Measurements from ENCODE around the gene YRDC.

The YRDC gene

GRCh38 chr1:37807555-37808368, at the start of gene YRDC, which contains the start of gene C1orf122:
Gene YRDC (minus strand): TSS chr1:37808208. CDS start chr1:37808180, 28 bp downstream.
Gene C1orf122 (plus strand): TSS chr1:37807790. CDS start chr1:37808405, 615 bp downstream.
- Histone ChIP-seq H3K36me3 (ENCODE audit: control insufficient read depth in 2 of 2, insufficient read depth in 1 of 2, low read length in 2 of 2) (peaks cover 13 to 65% of the 10 kb centered on the region in 2 experiments), H3K4me1 (ENCODE audit: control insufficient read depth, insufficient read depth, low read length) (peaks cover 3% of the 10 kb centered on the region; the same call in 1 of the 2 replicates), H3K27ac (ENCODE audit: extremely low read depth, low read depth, low read length) (peak within 1 kb of the TSS; percentile 65), H3K4me3 (ENCODE audit: low read depth, low read length) (peak within 1 kb of the TSS; percentile 91), H3K9me3 (ENCODE audit: control insufficient read depth, insufficient read depth, low read depth, low read length) (no peaks in the 10 kb centered on the region)
- ChIA-PET POLR2A (interaction anchor here (0.5 to 3.3 kb wide), 25 partner anchors 9 to 1813 kb away, joined by 3 to 50 read pairs (median 4); partner anchors contain the start of genes CDCA8, EPHA10 and MTF1), CTCF (interaction anchor here (0.5 to 1.4 kb wide), 6 partner anchors 12 to 211 kb away, joined by 3 to 5 read pairs (median 3); partner anchors contain the start of gene MTF1)
- TF ChIP-seq HOXC10 (CRISPR knock-in tag; IDR thresholded peaks at IDR 0.05) (no peak), GLIS1 (tag by site-specific recombination; IDR thresholded peaks at IDR 0.05) (no peak), SP7 (tag by site-specific recombination; IDR thresholded peaks at IDR 0.05) (no peak), ZNF580 (tag by site-specific recombination; IDR thresholded peaks at IDR 0.05) (no peak), MYNN (tag by site-specific recombination; IDR thresholded peaks at IDR 0.05; ENCODE audit: borderline replicate concordance) (no peak), ZFHX2 (tag by site-specific recombination; conservative IDR thresholded peaks at IDR 0.05) (no peak), ZNF518A (tag by site-specific recombination; conservative IDR thresholded peaks at IDR 0.05; ENCODE audit: low read depth) (0 out of 2 replicates have a peak, but pooled peaks have one; percentile 42), ZNF521 (tag by site-specific recombination; IDR thresholded peaks at IDR 0.05) (no peak), ZNF529 (tag by site-specific recombination; IDR thresholded peaks at IDR 0.05; ENCODE audit: insufficient replicate concordance) (no peak), ZFP3 (tag by site-specific recombination; IDR thresholded peaks at IDR 0.05; ENCODE audit: low read depth) (no peak), ZNF555 (tag by site-specific recombination; conservative IDR thresholded peaks at IDR 0.05) (no peak), GLI4 (tag by site-specific recombination; IDR thresholded peaks at IDR 0.05) (no peak), REST (tag by site-specific recombination; IDR thresholded peaks at IDR 0.05) (no peak), SCRT2 (tag by site-specific recombination; IDR thresholded peaks at IDR 0.05) (peak; percentile 39; the same call in 1 of the 2 replicates), ZNF16 (tag by site-specific recombination; IDR thresholded peaks at IDR 0.05; ENCODE audit: low read depth) (no peak), ZNF513 (tag by site-specific recombination; IDR thresholded peaks at IDR 0.05) (no peak), ZNF169 (tag by site-specific recombination; IDR thresholded peaks at IDR 0.05) (no peak), ZFP69B (tag by site-specific recombination; IDR thresholded peaks at IDR 0.05) (no peak), ZNF585B (tag by site-specific recombination; IDR thresholded peaks at IDR 0.05) (0 out of 2 replicates have a peak, but pooled peaks have one; percentile 14), ZNF624 (tag by site-specific recombination; IDR thresholded peaks at IDR 0.05) (no peak), ZNF792 (tag by site-specific recombination; IDR thresholded peaks at IDR 0.05) (no peak), BCL6B (tag by site-specific recombination; IDR thresholded peaks at IDR 0.05) (no peak), IKZF3 (tag by site-specific recombination; IDR thresholded peaks at IDR 0.05) (0 out of 2 replicates have a peak, but pooled peaks have one; percentile 9), ZNF394 (tag by site-specific recombination; IDR thresholded peaks at IDR 0.05; ENCODE audit: borderline replicate concordance) (no peak), ZBTB20 (tag by site-specific recombination; IDR thresholded peaks at IDR 0.05) (peak; percentile 42; the same call in 1 of the 2 replicates), ZNF416 (tag by site-specific recombination; IDR thresholded peaks at IDR 0.05) (no peak)

Measured in HEK293 (cell line).